HUES64 (cell line): ENCODE measurements around the gene RAB6A.
"Not testable (repeated sequence)": the region's sequence is repeated elsewhere in the genome, so short reads cannot be mapped to it uniquely, and the experiment has no call there.

Source experiments
- H3K27ac ChIP-seq: 2 replicates; pipeline ENCODE4 v1.7.0; 2013; ENCODE audit warnings: low read depth, low read length, inconsistent platforms
- H3K27me3 ChIP-seq: 2 replicates; pipeline ENCODE4 v1.6.1; 2013; ENCODE audit warnings: mild to moderate bottlenecking, low read length; ENCODE audit not compliant: insufficient read depth
- H3K36me3 ChIP-seq: 2 replicates; pipeline ENCODE4 v1.6.1; 2013; ENCODE audit warnings: mild to moderate bottlenecking, low read length; ENCODE audit not compliant: insufficient read depth
- H3K4me1 ChIP-seq: 2 replicates; pipeline ENCODE4 v1.6.1; 2013; ENCODE audit warnings: mild to moderate bottlenecking, low read length, moderate library complexity; ENCODE audit not compliant: insufficient read depth
- H3K4me3 ChIP-seq: 2 replicates; pipeline ENCODE4 v1.5.1; 2013; ENCODE audit warnings: mild to moderate bottlenecking, low read length, moderate library complexity
- H3K9ac ChIP-seq: 2 replicates; pipeline ENCODE4 v1.6.1; 2013; ENCODE audit warnings: mild to moderate bottlenecking, low read depth, low read length
- H3K9me3 ChIP-seq: 2 replicates; pipeline ENCODE4 v1.6.1; 2013; ENCODE audit warnings: low read depth, low read length; ENCODE audit not compliant: insufficient read depth
- WGBS: fragments of 150-250, 120-280 bp; methylation state at CpG from one replicate; pipeline ENCODE4 v1.1.7; 2013; ENCODE audit warnings: missing lambda C conversion rate; 5-methylcytosine and 5-hydroxymethylcytosine counted together

Gene RAB6A

GRCh38 chr11:73726825-73727224, 34.0 kb downstream of the RAB6A start:
- H3K4me3 ChIP-seq, result no peak overlapping the region
- H3K9me3 ChIP-seq, result no peaks in the 10 kb centered on the region
- H3K36me3 ChIP-seq, result peaks cover 9% of the 10 kb centered on the region
- 96% methylated on average over 2 of the region's 2 CpGs for WGBS
- H3K27me3 ChIP-seq, result no peaks in the 10 kb centered on the region
- no peak overlapping the region for H3K9ac ChIP-seq
- no peak overlapping the region for H3K27ac ChIP-seq
- no peaks in the 10 kb centered on the region for H3K4me1 ChIP-seq

GRCh38 chr11:73717136-73717535, 43.7 kb downstream of the RAB6A start:
- Histone ChIP-seq H3K4me1 (no peaks in the 10 kb centered on the region), H3K27ac (no peak overlapping the region), H3K9ac (no peak overlapping the region), H3K4me3 (no peak overlapping the region), H3K9me3 (no peaks in the 10 kb centered on the region), H3K36me3 (peaks cover 50% of the 10 kb centered on the region), H3K27me3 (no peaks in the 10 kb centered on the region)
- WGBS, result 98% methylated on average over 3 of the region's 3 CpGs

GRCh38 chr11:73716153-73717056, 44.5 kb downstream of the RAB6A start:
- Histone ChIP-seq H3K4me3 (no peak overlapping the region), H3K36me3 (peaks cover 55% of the 10 kb centered on the region), H3K4me1 (no peaks in the 10 kb centered on the region), H3K9me3 (no peaks in the 10 kb centered on the region), H3K27me3 (no peaks in the 10 kb centered on the region), H3K27ac (no peak overlapping the region), H3K9ac (no peak overlapping the region)
- 86% methylated on average over 1 of the region's 1 CpG for WGBS

- 97% methylated on average over 2 of the region's 2 CpGs for WGBS
- peaks cover 56% of the 10 kb centered on the region for H3K36me3 ChIP-seq
- H3K4me1 ChIP-seq, result no peaks in the 10 kb centered on the region
- H3K27me3 ChIP-seq, result no peaks in the 10 kb centered on the region
- H3K4me3 ChIP-seq, result no peak overlapping the region
- no peaks in the 10 kb centered on the region for H3K9me3 ChIP-seq
- no peak overlapping the region for H3K9ac ChIP-seq
- no peak overlapping the region for H3K27ac ChIP-seq
These were observed 45.3 kb downstream of the RAB6A start for GRCh38 chr11:73715541-73715940.

- H3K27ac ChIP-seq, result no peak overlapping the region
- H3K4me1 ChIP-seq, result no peaks in the 10 kb centered on the region
- no peak overlapping the region for H3K4me3 ChIP-seq
- no peaks in the 10 kb centered on the region for H3K27me3 ChIP-seq
- H3K9ac ChIP-seq, result no peak overlapping the region
- H3K36me3 ChIP-seq, result peaks cover 44% of the 10 kb centered on the region
- 95% methylated on average over 3 of the region's 3 CpGs for WGBS
- no peaks in the 10 kb centered on the region for H3K9me3 ChIP-seq
These were observed 49.9 kb downstream of the RAB6A start for GRCh38 chr11:73710964-73711363.

GRCh38 chr11:73705053-73705452, 55.8 kb downstream of the RAB6A start:
- Histone ChIP-seq H3K36me3 (peaks cover 58% of the 10 kb centered on the region), H3K4me3 (no peak overlapping the region), H3K9me3 (no peaks in the 10 kb centered on the region), H3K27me3 (no peaks in the 10 kb centered on the region), H3K27ac (no peak overlapping the region), H3K9ac (no peak overlapping the region), H3K4me1 (no peaks in the 10 kb centered on the region)
- 95% methylated on average over 1 of the region's 1 CpG for WGBS

GRCh38 chr11:73693899-73694525, 66.9 kb downstream of the RAB6A start:
- no peak overlapping the region for H3K27ac ChIP-seq
- H3K4me1 ChIP-seq, result no peaks in the 10 kb centered on the region
- 92% methylated on average over 3 of the region's 4 CpGs for WGBS
- peaks cover 24% of the 10 kb centered on the region for H3K36me3 ChIP-seq
- no peak overlapping the region for H3K9ac ChIP-seq
- H3K4me3 ChIP-seq, result no peak overlapping the region
- no peaks in the 10 kb centered on the region for H3K9me3 ChIP-seq
- no peaks in the 10 kb centered on the region for H3K27me3 ChIP-seq

- Histone ChIP-seq H3K9me3 (no peaks in the 10 kb centered on the region), H3K27ac (no peak overlapping the region), H3K4me1 (0 out of 2 replicates have a peak, but pooled peaks cover 4% of the 10 kb centered on the region), H3K4me3 (no peak overlapping the region), H3K36me3 (peaks cover 17% of the 10 kb centered on the region), H3K27me3 (no peaks in the 10 kb centered on the region), H3K9ac (no peak overlapping the region)
- WGBS, result 86% methylated on average over 1 of the region's 2 CpGs
These were observed 80.2 kb downstream of the RAB6A start for GRCh38 chr11:73680687-73681086.

- H3K4me3 ChIP-seq, H3K27me3 ChIP-seq, H3K27ac ChIP-seq, H3K9me3 ChIP-seq, H3K4me1 ChIP-seq, H3K9ac ChIP-seq: not testable (repeated sequence)
- peaks cover 11% of the 10 kb centered on the region; the same call in 1 of the 2 replicates for H3K36me3 ChIP-seq
- 92% methylated on average over 5 of the region's 5 CpGs for WGBS
These were observed 84.3 kb downstream of the RAB6A start for GRCh38 chr11:73676552-73676951.

GRCh38 chr11:73671701-73672100, 89.2 kb downstream of the RAB6A start:
- no peak overlapping the region for H3K27ac ChIP-seq
- no peaks in the 10 kb centered on the region for H3K9me3 ChIP-seq
- H3K36me3 ChIP-seq, result no peaks in the 10 kb centered on the region
- H3K4me1 ChIP-seq, result 0 out of 2 replicates have a peak, but pooled peaks cover 1% of the 10 kb centered on the region
- no peaks in the 10 kb centered on the region for H3K27me3 ChIP-seq
- H3K4me3 ChIP-seq, result no peak overlapping the region
- H3K9ac ChIP-seq, result no peak overlapping the region
- 91% methylated on average over 6 of the region's 6 CpGs for WGBS

GRCh38 chr11:73670808-73671207, 90.1 kb downstream of the RAB6A start:
- H3K36me3 ChIP-seq, result no peaks in the 10 kb centered on the region
- no peaks in the 10 kb centered on the region for H3K4me1 ChIP-seq
- H3K9me3 ChIP-seq, result no peaks in the 10 kb centered on the region
- no peak overlapping the region for H3K9ac ChIP-seq
- no peak overlapping the region for H3K27ac ChIP-seq
- no peak overlapping the region for H3K4me3 ChIP-seq
- no peaks in the 10 kb centered on the region for H3K27me3 ChIP-seq
- WGBS, result 96% methylated on average over 3 of the region's 3 CpGs
